ENCODE results near the gene DNM1L. TPM values are rescaled to one million over a fixed set of nuclear protein-coding genes. Genes with fewer than 3 reads are reported as not detected.

The DNM1L gene
- total RNA-seq, 2 experiments from 2014 or later: 56.9 to 68.3 TPM

- Mint-ChIP-seq H3K4me3 (no peak overlapping the region), H3K27me3 (no peaks in the 10 kb centered on the region), H3K36me3 (ENCODE audit: low read depth) (peaks cover 28% of the 10 kb centered on the region), H3K27ac (peak overlapping the region; percentile 41), H3K9me3 (no peaks in the 10 kb centered on the region), H3K4me1 (ENCODE audit: low read depth) (peaks cover 11% of the 10 kb centered on the region)
- intact Hi-C loops (cut with micrococcal nuclease): no loop called here
- CTCF ChIA-PET: interaction anchor here (1.2 kb wide), 1 partner anchor 18 kb away, joined by 5 read pairs; the partner anchor contains the start of gene YARS2
- DNase-seq: no peak
- no peak for ATAC-seq
- no peak for TF ChIP-seq CTCF (IDR thresholded peaks at IDR 0.05)
- POLR2A ChIA-PET: no interaction called here
Measured at GRCh38 chr12:32737715-32738114, 58.6 kb downstream of the DNM1L start.

GRCh38 chr12:32739279-32739678 lies 60.2 kb downstream of the DNM1L start:
- Mint-ChIP-seq H3K9me3 (no peaks in the 10 kb centered on the region), H3K4me3 (no peak overlapping the region), H3K4me1 (ENCODE audit: low read depth) (peaks cover 15% of the 10 kb centered on the region), H3K27me3 (no peaks in the 10 kb centered on the region), H3K27ac (peak overlapping the region; percentile 38), H3K36me3 (ENCODE audit: low read depth) (peaks cover 34% of the 10 kb centered on the region)
- intact Hi-C loops (cut with micrococcal nuclease): no loop called here
- TF ChIP-seq CTCF (IDR thresholded peaks at IDR 0.05): no peak
- CTCF ChIA-PET: no interaction called here
- no peak for ATAC-seq
- POLR2A ChIA-PET: no interaction called here
- DNase-seq: no peak

- intact Hi-C loops (cut with micrococcal nuclease): no loop called here
- CTCF ChIA-PET: interaction anchor here (1.4 kb wide), 1 partner anchor 13 kb away, joined by 3 read pairs; no protein-coding TSS in a partner anchor
- H3K4me3 Mint-ChIP-seq: no peak overlapping the region
- H3K36me3 Mint-ChIP-seq (ENCODE audit: low read depth): peaks cover 40% of the 10 kb centered on the region
- no peaks in the 10 kb centered on the region for H3K27me3 Mint-ChIP-seq
- no peaks in the 10 kb centered on the region for H3K9me3 Mint-ChIP-seq
- no peak overlapping the region for H3K27ac Mint-ChIP-seq
- TF ChIP-seq CTCF (IDR thresholded peaks at IDR 0.05): no peak
- H3K4me1 Mint-ChIP-seq (ENCODE audit: low read depth): peaks cover 19% of the 10 kb centered on the region
- no peak for DNase-seq
- no peak for ATAC-seq
- POLR2A ChIA-PET: no interaction called here
Measured at GRCh38 chr12:32742133-32742532, 63.0 kb downstream of the DNM1L start.

GRCh38 chr12:32743264-32743663 lies 64.2 kb downstream of the DNM1L start:
- Mint-ChIP-seq H3K27ac (peak overlapping the region; percentile 52), H3K27me3 (no peaks in the 10 kb centered on the region), H3K4me3 (no peak overlapping the region), H3K36me3 (ENCODE audit: low read depth) (peaks cover 45% of the 10 kb centered on the region), H3K4me1 (ENCODE audit: low read depth) (peaks cover 16% of the 10 kb centered on the region), H3K9me3 (no peaks in the 10 kb centered on the region)
- no peak for ATAC-seq
- intact Hi-C loops (cut with micrococcal nuclease): no loop called here
- TF ChIP-seq CTCF (IDR thresholded peaks at IDR 0.05): no peak
- no peak for DNase-seq
- ChIA-PET POLR2A (interaction anchor here (1.1 kb wide), 1 partner anchor 12 kb away, joined by 3 read pairs; no protein-coding TSS in a partner anchor), CTCF (interaction anchor here (4.0 kb wide), 1 partner anchor 12 kb away, joined by 25 read pairs; the partner anchor contains the start of gene YARS2)

GRCh38 chr12:32753605-32754004 lies 74.5 kb downstream of the DNM1L start:
- CTCF ChIA-PET: interaction anchor here (3.6 kb wide), 1 partner anchor 297 kb away, joined by 34 read pairs; no protein-coding TSS in a partner anchor
- peaks cover 18% of the 10 kb centered on the region for H3K4me1 Mint-ChIP-seq (ENCODE audit: low read depth)
- TF ChIP-seq CTCF (IDR thresholded peaks at IDR 0.05): no peak
- H3K27me3 Mint-ChIP-seq: no peaks in the 10 kb centered on the region
- intact Hi-C loops (cut with micrococcal nuclease): loop anchor here (10.0 kb wide), 1 partner anchor 1099 kb away; the partner anchor contains the start of gene ETFBKMT
- POLR2A ChIA-PET: no interaction called here
- no peaks in the 10 kb centered on the region for H3K9me3 Mint-ChIP-seq
- DNase-seq: no peak
- H3K4me3 Mint-ChIP-seq: peak overlapping the region; percentile 90
- ATAC-seq: no peak
- H3K36me3 Mint-ChIP-seq (ENCODE audit: low read depth): peaks cover 34% of the 10 kb centered on the region
- peak overlapping the region; percentile 87 for H3K27ac Mint-ChIP-seq
